ENCODE results near the gene DLG5.

GRCh38 chr10:77877441-77878344, 48.9 kb downstream of the DLG5 start:
- TF ChIP-seq POLR2A (IDR thresholded peaks at IDR 0.05) (no peak), CTCF (IDR thresholded peaks at IDR 0.05) (no peak)

Data from heart left ventricle (tissue), 13 donors.